HL-60 (cell line): ENCODE results near the gene GRIK5.

ENCODE experiments used
- DNase-seq, 2 experiments: peaks; one replicate each; pipeline ENCODE4 v3.0.0-alpha.2; 2010 to 2020; ENCODE audit warnings: low read depth in 1 of 2, low spot score in 1 of 2
- H3K27ac ChIP-seq: fragments of 250-450 bp; sonication (Bioruptor Pico); replicated peaks from 2 replicates; pipeline ENCODE4 v1.5.1; 2020; ENCODE audit warnings: mild to moderate bottlenecking, moderate library complexity
- H3K27me3 ChIP-seq: fragments of 250-450 bp; sonication (Bioruptor Pico); 2 replicates; pipeline ENCODE4 v1.5.1; 2021; ENCODE audit warnings: mild to moderate bottlenecking, moderate library complexity; ENCODE audit not compliant: insufficient read depth, poor library complexity, severe bottlenecking
- H3K4me3 ChIP-seq: replicated peaks from 2 replicates; pipeline ENCODE4 v1.5.1; 2011; ENCODE audit warnings: mild to moderate bottlenecking, control low read depth, low read length; ENCODE audit not compliant: insufficient read depth
- CTCF ChIP-seq: IDR thresholded peaks from one replicate; pipeline ENCODE4 v1.5.1; 2011; ENCODE audit warnings: low read length, control low read depth, inconsistent platforms; ENCODE audit not compliant: insufficient read depth
- GABPA ChIP-seq: IDR thresholded peaks from 2 replicates; pipeline ENCODE4 v1.6.1; 2012; ENCODE audit warnings: low read depth
- POLR2AphosphoS5 ChIP-seq: IDR thresholded peaks from 2 replicates; pipeline ENCODE4 v1.6.1; 2012; ENCODE audit warnings: low read depth
- REST ChIP-seq: IDR thresholded peaks from 2 replicates; pipeline ENCODE4 v1.6.1; 2012; ENCODE audit warnings: low read depth; ENCODE audit not compliant: insufficient replicate concordance
- SPI1 ChIP-seq: IDR thresholded peaks from 2 replicates; pipeline ENCODE4 v1.6.1; 2012; ENCODE audit warnings: low read depth, mild to moderate bottlenecking, borderline replicate concordance

GRIK5 gene

GRCh38 chr19:42089772-42090171 lies 19.8 kb upstream of the GRIK5 start:
- no peak for TF ChIP-seq REST
- TF ChIP-seq POLR2AphosphoS5, result no peak
- no peak for TF ChIP-seq SPI1
- TF ChIP-seq CTCF, result no peak
- TF ChIP-seq GABPA, result no peak
- H3K27me3 ChIP-seq, result no peaks in the 10 kb centered on the region
- H3K4me3 ChIP-seq, result no peak overlapping the region
- DNase-seq, result no peak
- no peak overlapping the region for H3K27ac ChIP-seq

GRCh38 chr19:42089191-42089750 lies 19.3 kb upstream of the GRIK5 start:
- Histone ChIP-seq H3K27me3 (no peaks in the 10 kb centered on the region), H3K27ac (no peak overlapping the region), H3K4me3 (no peak overlapping the region)
- TF ChIP-seq POLR2AphosphoS5, result no peak
- no peak for TF ChIP-seq GABPA
- no peak for TF ChIP-seq SPI1
- no peak for TF ChIP-seq CTCF
- no peak for TF ChIP-seq REST
- DNase-seq, result no peak

- no peak for DNase-seq
- no peaks in the 10 kb centered on the region for H3K27me3 ChIP-seq
- TF ChIP-seq SPI1 (no peak), GABPA (no peak), CTCF (no peak), POLR2AphosphoS5 (no peak), REST (no peak)
- no peak overlapping the region for H3K4me3 ChIP-seq
- no peak overlapping the region for H3K27ac ChIP-seq
Observed at GRCh38 chr19:42088471-42089190, 18.6 kb upstream of the GRIK5 start.
